ENCODE data around the gene SNAP47. TPM values are rescaled to one million over a fixed set of nuclear protein-coding genes. Genes with fewer than 3 reads are reported as not detected.

Gene SNAP47
- total and polyA plus RNA-seq, 2 of the 4 experiments (the other 2 are of a cell fraction): 39.4 to 72.9 TPM

GRCh38 chr1:227754958-227755357, 19.7 kb downstream of the SNAP47 start:
- ATAC-seq (ENCODE audit: low read depth): no peak
- H3K9me1 ChIP-seq (ENCODE audit: insufficient read depth, low read length): peaks cover 27% of the 10 kb centered on the region
- H3K9ac ChIP-seq (ENCODE audit: low read depth, low read length): no peak overlapping the region
- H3K4me1 ChIP-seq (ENCODE audit: control insufficient read depth, insufficient read depth, low read length): peaks cover 28% of the 10 kb centered on the region
- no peak overlapping the region for H3K27ac ChIP-seq (ENCODE audit: insufficient read depth, low read length)
- no TSS peak for BruUV-seq (replicated peaks)
- no peaks in the 10 kb centered on the region for H3K27me3 ChIP-seq (ENCODE audit: control insufficient read depth, insufficient read depth, low read length)
- no peak overlapping the region for H2BK15ac ChIP-seq (ENCODE audit: low read depth, low read length)
- TF ChIP-seq CEBPB (IDR thresholded peaks at IDR 0.05; ENCODE audit: low read depth, low read length): no peak
- WGBS, 2 experiments (ENCODE audit: extremely low coverage in 2 of 2, insufficient read length in 1 of 2): 100% methylated on average over 1 of the region's 4 CpGs; no CpG with 5 or more reads in 1 of the 2 experiments
- no peak overlapping the region for H3K14ac ChIP-seq (replicated peaks; ENCODE audit: low read depth, low read length)
- no peak overlapping the region for H2BK20ac ChIP-seq (ENCODE audit: low read depth, low read length)
- H3K9me3 ChIP-seq (ENCODE audit: control insufficient read depth, insufficient read depth, low read length): no peaks in the 10 kb centered on the region
- ChIA-PET CTCF (no interaction called here), POLR2A (ENCODE audit: unreplicated experiment) (no interaction called here)
- no peak overlapping the region for H2AK9ac ChIP-seq (replicated peaks; ENCODE audit: low read depth, low read length, poor library complexity)
- intact Hi-C loops (cut with micrococcal nuclease): no loop called here
- no peak overlapping the region for H3K23ac ChIP-seq (ENCODE audit: low read depth, low read length)
- peaks cover 40% of the 10 kb centered on the region for H4K20me1 ChIP-seq (ENCODE audit: insufficient read depth, low read length)
- no peak overlapping the region for H3K4me2 ChIP-seq (ENCODE audit: low read depth, low read length)
- H3K18ac ChIP-seq (ENCODE audit: low read depth, low read length): no peak overlapping the region
- in situ Hi-C loops (cut with MboI; ENCODE audit: low sequenced_read_pairs): no loop called here
- H3K79me1 ChIP-seq (ENCODE audit: low read depth in 1 of 2, low read length in 2 of 2): peaks cover 19 to 79% of the 10 kb centered on the region in 2 experiments
- H3K36me3 ChIP-seq (ENCODE audit: control insufficient read depth, insufficient read depth, low read length): peaks cover 15% of the 10 kb centered on the region; the same call in 1 of the 2 replicates
- DNase-seq: no peak
- no peak overlapping the region for H2BK120ac ChIP-seq (ENCODE audit: low read depth, low read length)
- H2AFZ ChIP-seq (replicated peaks; ENCODE audit: low read length, poor library complexity): no peak overlapping the region
- no peak overlapping the region for H4K91ac ChIP-seq (ENCODE audit: insufficient read depth, low read depth, low read length)
- H3K4ac ChIP-seq (ENCODE audit: low read depth, low read length): no peak overlapping the region
- H4K8ac ChIP-seq (ENCODE audit: low read depth in 2 of 2, low read length in 2 of 2): no peak overlapping the region
- H2AK5ac ChIP-seq (ENCODE audit: low read depth, low read length): no peak overlapping the region
- dilution Hi-C loops (cut with HindIII; ENCODE audit: low sequenced_read_pairs, unreplicated experiment): no loop called here
- H4K5ac ChIP-seq (ENCODE audit: low read depth, low read length): no peak overlapping the region
- no peak overlapping the region for H3K56ac ChIP-seq (ENCODE audit: extremely low read depth, insufficient read depth, low read length)
- no peak overlapping the region for H3K4me3 ChIP-seq (ENCODE audit: insufficient read depth, low read depth, low read length)
- H2BK5ac ChIP-seq (ENCODE audit: low read depth, low read length, poor library complexity, severe bottlenecking): no peak overlapping the region

All from IMR-90 (cell line).